Measurements from ENCODE around the gene IRAK2. TPM values are rescaled to one million over a fixed set of nuclear protein-coding genes. Genes with fewer than 3 reads are reported as not detected.
"Not testable (repeated sequence)": the region's sequence is repeated elsewhere in the genome, so short reads cannot be mapped to it uniquely, and the experiment has no call there.

Gene IRAK2
- total and polyA plus RNA-seq, 3 experiments from 2014 or later: 5.0 to 10.3 (median 5.1) TPM

- Histone ChIP-seq H3K4me1 (ENCODE audit: insufficient read depth, low read length) (peaks cover 70% of the 10 kb centered on the region), H3K4me3 (ENCODE audit: low read length) (no peak overlapping the region), H3K9me3 (ENCODE audit: low read length) (no peaks in the 10 kb centered on the region), H3K27me3 (ENCODE audit: insufficient read depth, low read length, poor library complexity, severe bottlenecking) (no peaks in the 10 kb centered on the region), H3K27ac (ENCODE audit: low read depth, low read length) (no peak overlapping the region), H3K36me3 (ENCODE audit: insufficient read depth, low read length) (peaks cover 24% of the 10 kb centered on the region)
- DNase-seq: no peak
- ChIA-PET POLR2A (no interaction called here), CTCF (interaction anchor here (0.9 to 1.2 kb wide), 3 partner anchors 9 to 74 kb away, joined by 3 to 5 read pairs (median 3); no protein-coding TSS in a partner anchor)
- peak overlapping the region; percentile 32 to 83 (median 72) for H3K27ac Mint-ChIP-seq
- H3K4me3 Mint-ChIP-seq: peak overlapping the region in 4 of 7 donors; percentile 1 to 78 (median 17)
- H3K36me3 Mint-ChIP-seq: peaks cover 12 to 83% (median 30%) of the 10 kb centered on the region in 3 donors
- H3K9me3 Mint-ChIP-seq: no peaks in the 10 kb centered on the region
- H3K27me3 Mint-ChIP-seq: no peaks in the 10 kb centered on the region
- peaks cover 69 to 91% (median 85%) of the 10 kb centered on the region in 3 donors for H3K4me1 Mint-ChIP-seq
Observed at GRCh38 chr3:10265833-10266232, 101.1 kb downstream of the IRAK2 start.

- H3K4me1 Mint-ChIP-seq: peaks cover 65 to 91% (median 82%) of the 10 kb centered on the region in 3 donors
- H3K4me3 Mint-ChIP-seq: peak overlapping the region in 5 of 7 donors; percentile 2 to 36 (median 27)
- H3K27me3 ChIP-seq (ENCODE audit: insufficient read depth, low read length, poor library complexity, severe bottlenecking); H3K27ac ChIP-seq (ENCODE audit: low read depth, low read length); H3K9me3 Mint-ChIP-seq; POLR2A ChIA-PET; H3K4me3 ChIP-seq (ENCODE audit: low read length); H3K9me3 ChIP-seq (ENCODE audit: low read length); H3K27me3 Mint-ChIP-seq; CTCF ChIA-PET; DNase-seq: not testable (repeated sequence)
- H3K36me3 ChIP-seq (ENCODE audit: insufficient read depth, low read length): peaks cover 23% of the 10 kb centered on the region
- peaks cover 68% of the 10 kb centered on the region for H3K4me1 ChIP-seq (ENCODE audit: insufficient read depth, low read length)
- peaks cover 12 to 85% (median 25%) of the 10 kb centered on the region in 3 donors for H3K36me3 Mint-ChIP-seq
- peak overlapping the region in 6 of 8 donors; percentile 21 to 74 (median 53) for H3K27ac Mint-ChIP-seq
Observed at GRCh38 chr3:10266936-10267335, 102.2 kb downstream of the IRAK2 start.

- ChIA-PET POLR2A (no interaction called here), CTCF (no interaction called here)
- H3K27me3 Mint-ChIP-seq: no peaks in the 10 kb centered on the region
- Histone ChIP-seq H3K4me1 (ENCODE audit: insufficient read depth, low read length) (peaks cover 67% of the 10 kb centered on the region), H3K4me3 (ENCODE audit: low read length) (no peak overlapping the region), H3K36me3 (ENCODE audit: insufficient read depth, low read length) (peaks cover 18% of the 10 kb centered on the region), H3K27me3 (ENCODE audit: insufficient read depth, low read length, poor library complexity, severe bottlenecking) (no peaks in the 10 kb centered on the region), H3K9me3 (ENCODE audit: low read length) (no peaks in the 10 kb centered on the region), H3K27ac (ENCODE audit: low read depth, low read length) (no peak overlapping the region)
- H3K36me3 Mint-ChIP-seq: peaks cover 12 to 81% (median 21%) of the 10 kb centered on the region in 3 donors
- H3K4me1 Mint-ChIP-seq: peaks cover 59 to 87% (median 78%) of the 10 kb centered on the region in 3 donors
- no peaks in the 10 kb centered on the region for H3K9me3 Mint-ChIP-seq
- DNase-seq: no peak
- no peak overlapping the region for H3K4me3 Mint-ChIP-seq
- peak overlapping the region in 3 of 8 donors; percentile 7 to 49 (median 46) for H3K27ac Mint-ChIP-seq
Observed at GRCh38 chr3:10268116-10268515, 103.4 kb downstream of the IRAK2 start.

DNA sequence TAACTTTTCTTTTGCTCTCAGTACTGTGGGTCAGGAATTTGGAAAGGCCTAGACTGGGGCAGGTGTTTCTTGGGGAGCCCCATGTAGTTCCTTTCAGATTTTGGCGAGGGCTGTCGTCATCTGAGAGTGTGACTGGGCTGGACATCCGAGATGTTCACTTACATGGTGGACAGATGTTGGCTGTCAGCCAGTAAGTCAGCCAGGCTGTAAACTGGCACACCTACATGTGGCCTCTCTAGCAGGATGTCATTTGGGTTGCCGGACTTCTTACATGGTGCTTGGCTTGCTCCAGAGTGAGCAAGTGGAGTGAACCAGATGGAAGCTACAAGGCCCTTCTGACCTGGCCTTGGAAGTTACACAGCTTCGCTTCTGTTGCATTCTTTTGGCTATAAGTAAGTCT, 104.2 kb downstream of the IRAK2 start:
- H3K9me3 ChIP-seq (ENCODE audit: low read length): no peaks in the 10 kb centered on the region
- H3K27me3 ChIP-seq (ENCODE audit: insufficient read depth, low read length, poor library complexity, severe bottlenecking): no peaks in the 10 kb centered on the region
- ChIA-PET POLR2A (no interaction called here), CTCF (no interaction called here)
- H3K4me3 Mint-ChIP-seq: no peak overlapping the region
- no peaks in the 10 kb centered on the region for H3K27me3 Mint-ChIP-seq
- H3K27ac ChIP-seq (ENCODE audit: low read depth, low read length): no peak overlapping the region
- peaks cover 57 to 87% (median 78%) of the 10 kb centered on the region in 3 donors for H3K4me1 Mint-ChIP-seq
- DNase-seq: no peak
- H3K27ac Mint-ChIP-seq: peak overlapping the region in 4 of 8 donors; percentile 60 to 93 (median 67)
- H3K36me3 Mint-ChIP-seq: peaks cover 12 to 80% (median 15%) of the 10 kb centered on the region in 3 donors
- H3K9me3 Mint-ChIP-seq: no peaks in the 10 kb centered on the region
- peaks cover 18% of the 10 kb centered on the region for H3K36me3 ChIP-seq (ENCODE audit: insufficient read depth, low read length)
- no peak overlapping the region for H3K4me3 ChIP-seq (ENCODE audit: low read length)
- H3K4me1 ChIP-seq (ENCODE audit: insufficient read depth, low read length): peaks cover 67% of the 10 kb centered on the region

GRCh38 chr3:10269443-10269842, 104.7 kb downstream of the IRAK2 start:
- Histone ChIP-seq H3K36me3 (ENCODE audit: insufficient read depth, low read length) (peaks cover 18% of the 10 kb centered on the region), H3K4me3 (ENCODE audit: low read length) (no peak overlapping the region), H3K9me3 (ENCODE audit: low read length) (no peaks in the 10 kb centered on the region), H3K4me1 (ENCODE audit: insufficient read depth, low read length) (peaks cover 67% of the 10 kb centered on the region), H3K27me3 (ENCODE audit: insufficient read depth, low read length, poor library complexity, severe bottlenecking) (no peaks in the 10 kb centered on the region), H3K27ac (ENCODE audit: low read depth, low read length) (no peak overlapping the region)
- H3K36me3 Mint-ChIP-seq: peaks cover 12 to 80% (median 13%) of the 10 kb centered on the region in 3 donors
- no peaks in the 10 kb centered on the region for H3K27me3 Mint-ChIP-seq
- H3K4me3 Mint-ChIP-seq: no peak overlapping the region
- H3K4me1 Mint-ChIP-seq: peaks cover 57 to 87% (median 78%) of the 10 kb centered on the region in 3 donors
- no peaks in the 10 kb centered on the region for H3K9me3 Mint-ChIP-seq
- no peak for DNase-seq
- CTCF ChIA-PET: interaction anchor here (1.2 kb wide), 1 partner anchor 8 kb away, joined by 4 read pairs; no protein-coding TSS in a partner anchor
- peak overlapping the region in 4 of 8 donors; percentile 60 to 75 (median 67) for H3K27ac Mint-ChIP-seq
- POLR2A ChIA-PET: no interaction called here

DNA sequence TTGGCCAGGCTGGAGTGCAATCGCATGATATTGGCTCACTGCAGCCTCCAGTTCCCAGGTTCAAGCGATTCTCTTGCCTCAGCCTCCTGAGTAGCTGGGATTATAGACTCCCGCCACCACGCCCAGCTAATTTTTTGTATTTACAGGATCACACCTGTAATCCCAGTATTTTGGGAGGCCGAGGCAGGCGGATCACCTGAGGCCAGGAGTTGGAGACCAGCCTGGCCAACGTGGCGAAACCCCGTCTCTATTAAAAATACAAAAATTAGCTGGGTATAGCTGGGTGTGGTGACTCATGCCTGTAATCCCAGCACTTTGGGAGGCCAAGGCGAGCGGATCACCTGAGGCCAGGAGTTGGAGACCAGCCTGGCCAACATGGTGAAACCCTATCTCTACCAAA, 107.8 kb downstream of the IRAK2 start:
- H3K4me1 Mint-ChIP-seq: peaks cover 52 to 82% (median 67%) of the 10 kb centered on the region in 3 donors
- peak overlapping the region in 2 of 8 donors; percentile 58 to 80 for H3K27ac Mint-ChIP-seq
- peaks cover 8 to 86% (median 9%) of the 10 kb centered on the region in 3 donors for H3K36me3 Mint-ChIP-seq
- DNase-seq; H3K9me3 Mint-ChIP-seq; H3K27ac ChIP-seq (ENCODE audit: low read depth, low read length); H3K4me3 ChIP-seq (ENCODE audit: low read length); H3K27me3 ChIP-seq (ENCODE audit: insufficient read depth, low read length, poor library complexity, severe bottlenecking); H3K9me3 ChIP-seq (ENCODE audit: low read length); H3K27me3 Mint-ChIP-seq: not testable (repeated sequence)
- Histone ChIP-seq H3K4me1 (ENCODE audit: insufficient read depth, low read length) (peaks cover 45% of the 10 kb centered on the region), H3K36me3 (ENCODE audit: insufficient read depth, low read length) (peaks cover 31% of the 10 kb centered on the region)
- CTCF ChIA-PET: interaction anchor here (1.5 kb wide), 1 partner anchor 11 kb away, joined by 3 read pairs; no protein-coding TSS in a partner anchor
- POLR2A ChIA-PET: interaction anchor here (0.6 kb wide), 1 partner anchor 131 kb away, joined by 3 read pairs; the partner anchor contains the start of gene VHL
- H3K4me3 Mint-ChIP-seq: peak overlapping the region in 2 of 7 donors; percentile 19 to 47

DNA sequence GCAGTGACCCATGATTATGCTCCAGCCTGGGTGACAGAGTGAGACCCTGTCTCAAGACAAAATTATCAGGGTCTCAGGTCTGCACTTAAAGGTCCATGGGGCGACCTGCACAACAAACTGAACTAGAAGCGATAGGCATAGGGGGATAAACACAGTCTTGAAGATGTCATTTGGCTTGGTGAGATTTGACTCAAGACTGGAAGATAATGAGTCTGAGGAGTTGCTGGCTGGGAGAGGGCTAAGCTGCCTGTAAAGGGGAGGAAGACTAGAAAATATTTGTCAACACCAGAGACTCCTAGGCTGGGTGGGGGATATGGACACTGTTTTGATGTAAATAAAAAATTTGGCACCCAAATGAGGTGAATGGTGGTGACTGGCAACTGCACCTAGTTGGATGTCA, 108.3 kb downstream of the IRAK2 start:
- peak overlapping the region in 6 of 7 donors; percentile 11 to 66 (median 46) for H3K4me3 Mint-ChIP-seq
- peaks cover 53 to 78% (median 68%) of the 10 kb centered on the region in 3 donors for H3K4me1 Mint-ChIP-seq
- no peaks in the 10 kb centered on the region for H3K9me3 Mint-ChIP-seq
- H3K27me3 Mint-ChIP-seq: no peaks in the 10 kb centered on the region
- peaks cover 36% of the 10 kb centered on the region for H3K36me3 ChIP-seq (ENCODE audit: insufficient read depth, low read length)
- peaks cover 6 to 86% (median 9%) of the 10 kb centered on the region in 3 donors for H3K36me3 Mint-ChIP-seq
- H3K27ac Mint-ChIP-seq: peak overlapping the region; percentile 6 to 95 (median 78)
- no peak overlapping the region for H3K27ac ChIP-seq (ENCODE audit: low read depth, low read length)
- H3K4me3 ChIP-seq (ENCODE audit: low read length): no peak overlapping the region
- no peaks in the 10 kb centered on the region for H3K9me3 ChIP-seq (ENCODE audit: low read length)
- ChIA-PET CTCF (interaction anchor here (1.5 kb wide), 1 partner anchor 11 kb away, joined by 3 read pairs; no protein-coding TSS in a partner anchor), POLR2A (interaction anchor here (0.6 kb wide), 1 partner anchor 131 kb away, joined by 3 read pairs; the partner anchor contains the start of gene VHL)
- peaks cover 41% of the 10 kb centered on the region for H3K4me1 ChIP-seq (ENCODE audit: insufficient read depth, low read length)
- no peaks in the 10 kb centered on the region for H3K27me3 ChIP-seq (ENCODE audit: insufficient read depth, low read length, poor library complexity, severe bottlenecking)
- no peak for DNase-seq

- H3K27ac Mint-ChIP-seq: peak overlapping the region in 6 of 8 donors; percentile 56 to 95 (median 88)
- POLR2A ChIA-PET: no interaction called here
Observed at GRCh38 chr3:10273702-10274305, 109.1 kb downstream of the IRAK2 start.

More at GRCh38 chr3:10273702-10274305, 109.1 kb downstream of the IRAK2 start:
- H3K9me3 Mint-ChIP-seq: no peaks in the 10 kb centered on the region
- CTCF ChIA-PET: interaction anchor here (0.5 to 1.6 kb wide), 4 partner anchors 10 to 341 kb away, joined by 3 to 5 read pairs (median 4); no protein-coding TSS in a partner anchor
- peak overlapping the region in 6 of 7 donors; percentile 32 to 66 (median 48) for H3K4me3 Mint-ChIP-seq
- peaks cover 46 to 70% (median 61%) of the 10 kb centered on the region in 3 donors for H3K4me1 Mint-ChIP-seq
- Histone ChIP-seq H3K4me1 (ENCODE audit: insufficient read depth, low read length) (peaks cover 32% of the 10 kb centered on the region), H3K27ac (ENCODE audit: low read depth, low read length) (no peak overlapping the region), H3K4me3 (ENCODE audit: low read length) (no peak overlapping the region), H3K9me3 (ENCODE audit: low read length) (no peaks in the 10 kb centered on the region), H3K36me3 (ENCODE audit: insufficient read depth, low read length) (peaks cover 41% of the 10 kb centered on the region), H3K27me3 (ENCODE audit: insufficient read depth, low read length, poor library complexity, severe bottlenecking) (no peaks in the 10 kb centered on the region)
- H3K36me3 Mint-ChIP-seq: peaks cover 4 to 85% (median 6%) of the 10 kb centered on the region in 3 donors
- DNase-seq: no peak
- H3K27me3 Mint-ChIP-seq: no peaks in the 10 kb centered on the region
